HG02623 (cell line): ENCODE results near the gene MEPCE.

Experiments
- ATAC-seq: cut with Tn5 transposase; IDR thresholded peaks from one replicate; pipeline ENCODE4 v1.9.1; 2021; ENCODE audit warnings: moderate library complexity; ENCODE audit not compliant: unreplicated experiment

MEPCE gene

DNA sequence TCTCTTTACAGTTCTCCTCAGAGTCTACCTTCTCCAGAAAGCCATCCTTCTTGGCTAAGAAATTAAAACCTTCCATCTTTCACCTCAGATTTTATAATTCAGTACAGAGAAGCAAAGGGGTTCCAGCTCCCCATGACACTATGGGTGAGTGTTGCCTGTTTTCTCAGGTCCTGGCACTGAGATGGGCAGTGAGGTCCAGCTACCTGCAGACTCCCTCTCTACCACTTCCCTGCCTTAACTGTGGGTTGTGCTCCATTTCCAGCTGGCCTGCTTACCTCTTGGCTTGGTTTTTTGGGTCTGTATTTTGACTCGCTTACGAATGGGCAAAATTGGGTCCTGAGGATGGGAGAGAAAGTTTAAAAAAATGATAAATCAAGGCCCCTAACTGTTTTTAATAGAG, 27.4 kb upstream of the MEPCE start:
- no peak for ATAC-seq

DNA sequence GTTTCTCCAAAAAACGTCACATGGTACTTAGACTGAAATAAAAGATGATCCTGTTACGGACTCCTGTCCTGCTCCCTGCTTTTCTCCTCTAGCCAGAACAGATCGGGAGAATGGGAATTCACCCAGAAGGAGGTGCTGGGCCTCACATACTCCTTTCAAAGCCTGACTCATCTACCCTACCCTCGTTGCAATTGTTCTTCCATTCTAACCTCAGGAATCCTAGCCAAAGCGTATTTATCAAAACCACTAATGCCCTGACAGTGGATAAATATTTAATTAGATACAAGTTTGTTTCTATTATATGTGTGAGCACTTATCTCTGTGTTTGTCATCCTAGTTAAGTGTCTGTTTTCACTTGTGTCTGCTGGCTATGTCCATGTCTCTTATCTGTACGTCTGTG, 22.9 kb upstream of the MEPCE start:
- no peak for ATAC-seq

DNA sequence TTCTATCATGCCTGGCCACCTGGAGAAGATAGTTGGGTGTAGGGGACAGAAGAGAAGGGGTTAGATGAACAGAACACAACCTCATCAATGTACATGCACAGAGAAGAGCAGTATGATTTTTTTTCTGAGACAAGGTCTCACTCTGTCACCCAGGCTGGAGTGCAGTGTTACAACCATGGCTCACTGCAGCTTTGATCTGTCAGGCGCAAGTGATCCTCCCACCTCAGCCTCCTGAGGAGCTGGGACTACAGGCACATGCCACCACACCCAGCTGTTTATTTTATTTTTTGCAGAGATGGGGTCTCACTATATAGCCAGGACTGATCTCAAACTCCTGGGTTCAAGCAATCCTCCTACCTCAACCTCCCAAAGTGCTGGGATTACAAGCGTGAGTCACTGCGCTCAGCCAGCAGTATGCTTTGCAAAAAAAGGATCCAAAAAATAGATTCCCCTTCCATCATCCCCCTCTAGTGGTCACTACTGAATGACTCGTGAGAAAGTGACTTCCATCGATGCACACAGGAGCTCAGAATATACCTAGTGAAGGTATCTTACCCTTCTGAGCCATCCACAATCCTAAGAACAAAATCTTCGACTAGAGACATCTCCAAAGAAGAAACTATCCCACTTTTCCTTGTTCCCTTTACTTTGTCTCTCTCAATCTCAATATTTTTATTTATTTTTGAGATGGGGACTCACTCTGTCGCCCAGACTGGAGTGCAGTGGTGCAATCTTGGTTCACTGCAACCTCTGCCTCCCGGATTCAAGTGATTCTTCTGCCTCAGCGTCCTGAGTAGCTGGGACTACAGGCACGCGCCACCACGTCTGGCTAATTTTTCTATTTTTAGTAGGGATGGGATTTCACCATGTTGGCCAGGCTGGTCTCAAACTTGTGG, 22.1 kb upstream of the MEPCE start:
- no peak for ATAC-seq

DNA sequence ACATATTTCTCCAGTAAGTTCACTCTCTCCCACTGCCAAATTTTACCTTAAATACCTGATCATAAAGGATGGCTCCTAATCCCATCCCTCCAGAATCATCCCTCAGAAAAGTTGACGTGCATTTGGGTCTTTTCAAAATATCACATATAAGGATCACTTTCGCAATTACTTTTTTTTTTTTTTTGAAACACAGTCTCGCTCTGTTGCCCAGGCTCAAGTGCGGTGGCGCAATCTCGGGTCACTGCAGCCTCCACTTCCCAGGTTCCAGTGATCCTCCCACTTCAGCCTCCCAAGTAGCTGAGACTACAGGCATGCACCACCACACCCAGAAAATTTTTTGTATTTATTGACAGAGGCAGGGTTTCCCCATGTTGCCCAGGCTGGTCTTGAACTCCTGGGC, 18.5 kb upstream of the MEPCE start:
- no peak for ATAC-seq

DNA sequence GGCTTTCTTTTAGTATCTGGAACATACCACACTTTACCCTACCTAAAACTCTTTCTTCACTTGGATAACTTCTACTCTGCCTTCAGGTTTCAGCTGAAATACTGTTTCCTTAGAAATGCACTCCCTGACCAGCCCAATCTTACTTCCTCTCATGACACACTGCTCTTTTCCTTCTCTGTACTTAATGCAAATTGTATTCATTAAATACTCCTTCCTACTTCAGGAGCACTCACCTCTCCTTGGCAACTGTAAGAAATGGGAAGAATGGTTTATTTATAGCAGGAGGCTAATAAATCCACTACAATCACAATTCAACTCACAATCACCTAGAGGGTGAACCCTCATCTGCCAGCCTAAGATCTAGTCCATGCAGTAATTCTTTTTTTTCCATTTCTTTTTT, 16.3 kb upstream of the MEPCE start:
- no peak for ATAC-seq

DNA sequence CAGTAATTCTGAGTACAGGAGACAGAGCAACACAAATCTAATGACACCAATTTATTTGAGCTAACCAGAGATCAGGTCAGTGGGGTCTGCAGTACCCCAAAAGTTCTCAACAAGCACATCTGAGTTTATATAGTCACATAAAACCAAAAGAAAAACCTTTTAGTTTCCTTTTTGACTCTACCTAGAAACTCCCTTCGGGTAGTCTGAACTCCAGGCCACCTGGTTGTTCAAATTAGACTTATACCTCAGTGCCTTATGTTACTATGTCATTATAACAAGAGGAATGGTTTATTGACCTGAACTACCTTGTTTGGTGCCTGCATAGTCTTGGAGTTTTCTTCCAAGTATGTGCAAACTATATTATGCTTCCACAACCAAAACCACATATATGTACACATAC, 15.7 kb upstream of the MEPCE start:
- ATAC-seq, result no peak

DNA sequence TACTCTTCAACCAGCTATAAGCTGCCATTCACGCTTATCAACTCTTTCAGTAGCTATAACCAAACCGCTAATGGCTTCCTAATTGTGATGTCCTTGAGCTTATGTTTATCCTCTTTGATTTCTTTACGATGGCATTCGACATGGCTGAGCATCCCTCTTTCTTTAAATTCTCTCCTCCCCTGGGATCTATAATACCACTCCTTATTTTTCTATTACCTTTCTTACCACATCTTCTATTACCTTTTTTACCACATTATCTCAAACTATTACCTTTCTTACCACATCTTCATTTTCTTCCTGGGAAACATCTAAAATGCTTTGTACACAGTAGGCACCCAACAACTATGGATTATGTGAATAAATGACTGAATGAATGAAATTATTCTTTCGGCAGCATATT, 14.2 kb upstream of the MEPCE start:
- no peak for ATAC-seq

DNA sequence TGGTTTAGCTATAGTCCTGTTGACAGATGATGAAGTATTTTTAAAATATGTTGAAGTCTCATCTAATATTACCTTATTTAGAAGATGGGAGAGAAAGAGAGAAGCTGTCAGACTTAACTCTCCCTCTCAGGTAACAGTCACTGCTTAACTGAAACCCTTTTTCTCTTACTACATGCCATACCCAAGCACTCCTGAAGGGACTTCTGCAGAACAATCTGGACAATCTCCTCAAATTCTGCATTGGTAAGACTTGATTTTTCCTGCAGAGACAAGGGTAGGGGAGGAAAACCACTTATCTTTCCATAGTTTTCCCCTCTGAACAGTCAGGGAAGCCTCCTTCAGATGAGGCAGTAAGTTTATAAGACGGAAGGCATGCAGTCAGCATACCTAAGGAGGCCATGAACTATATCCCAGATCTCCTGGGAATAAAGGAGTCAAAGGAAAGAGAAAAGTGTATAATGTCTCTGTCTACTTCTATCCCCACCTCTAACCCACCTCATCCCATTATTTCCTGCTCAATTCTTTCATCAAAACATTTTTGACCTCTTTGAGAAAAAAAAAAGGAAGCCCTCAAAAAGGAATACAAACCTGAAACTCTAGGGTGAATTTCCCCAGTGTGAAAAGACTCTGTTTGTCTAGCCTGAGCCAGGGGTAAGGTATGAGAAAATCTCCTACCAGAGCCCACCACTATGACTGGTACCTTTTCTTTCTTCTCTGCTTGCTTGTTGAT, 10.5 kb upstream of the MEPCE start:
- no peak for ATAC-seq

DNA sequence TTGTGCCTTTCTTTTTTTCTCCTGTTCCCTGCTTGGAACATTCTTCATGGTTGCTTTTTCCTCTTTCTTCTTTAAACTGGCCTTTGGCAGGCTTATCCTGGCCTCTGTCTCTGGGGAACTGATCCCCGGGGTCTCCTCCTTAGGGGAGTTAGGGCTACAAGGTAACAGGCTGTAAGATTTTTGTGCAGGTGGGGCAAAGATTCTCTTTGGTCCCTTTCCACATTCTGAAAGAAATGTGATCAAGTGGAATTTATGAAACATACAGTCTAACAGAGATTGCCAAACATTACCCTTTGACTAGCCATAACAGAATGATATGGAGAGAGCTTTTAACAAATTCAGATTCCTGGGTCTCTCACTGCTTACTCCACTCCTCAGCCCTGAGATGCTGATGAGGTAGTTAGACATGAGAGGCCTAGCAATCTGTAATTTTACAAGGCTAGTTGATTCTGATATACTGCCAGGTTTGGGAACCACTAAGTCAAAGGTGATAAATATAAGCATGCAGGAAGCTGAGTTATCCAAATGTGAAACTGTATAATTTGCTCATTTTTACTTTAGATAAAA, 9.9 kb upstream of the MEPCE start:
- no peak for ATAC-seq

DNA sequence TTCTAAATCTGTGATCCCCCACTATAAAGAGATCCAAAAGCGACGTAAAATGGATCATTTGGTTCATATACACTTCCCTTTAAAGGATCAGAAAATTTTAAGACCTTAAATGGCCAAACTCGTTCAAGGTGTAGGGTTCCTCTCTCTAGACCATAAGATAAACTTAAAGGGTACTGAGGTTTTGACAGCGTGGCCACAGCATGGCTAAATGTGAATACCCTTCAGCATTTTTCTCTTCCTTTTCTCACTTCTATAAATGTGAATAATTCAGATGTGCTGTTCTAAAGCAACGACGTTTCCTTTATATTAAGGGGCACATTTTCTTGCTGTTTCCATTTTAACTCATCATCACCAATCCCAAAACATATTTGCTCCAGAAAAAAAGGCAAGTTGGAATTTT, 6.3 kb upstream of the MEPCE start:
- no peak for ATAC-seq

DNA sequence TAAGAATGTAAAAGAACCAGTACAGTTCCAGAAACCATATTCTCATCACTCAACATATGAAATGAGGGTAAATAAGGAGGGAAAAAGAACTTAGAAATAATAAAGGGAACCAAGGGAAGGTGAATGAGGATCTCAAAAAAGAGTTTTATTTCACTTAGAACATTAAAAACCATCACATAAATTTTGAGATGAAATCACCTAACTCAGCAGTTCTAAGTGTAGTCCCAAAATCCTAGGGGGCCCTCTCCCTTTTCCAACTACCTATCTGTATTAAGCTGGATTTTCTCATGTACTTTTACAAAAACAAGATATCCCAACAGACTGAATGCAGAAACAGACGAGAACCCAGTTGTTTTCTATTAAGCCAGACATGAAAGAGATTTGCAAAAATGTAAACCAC, 4.3 kb upstream of the MEPCE start:
- ATAC-seq, result no peak

DNA sequence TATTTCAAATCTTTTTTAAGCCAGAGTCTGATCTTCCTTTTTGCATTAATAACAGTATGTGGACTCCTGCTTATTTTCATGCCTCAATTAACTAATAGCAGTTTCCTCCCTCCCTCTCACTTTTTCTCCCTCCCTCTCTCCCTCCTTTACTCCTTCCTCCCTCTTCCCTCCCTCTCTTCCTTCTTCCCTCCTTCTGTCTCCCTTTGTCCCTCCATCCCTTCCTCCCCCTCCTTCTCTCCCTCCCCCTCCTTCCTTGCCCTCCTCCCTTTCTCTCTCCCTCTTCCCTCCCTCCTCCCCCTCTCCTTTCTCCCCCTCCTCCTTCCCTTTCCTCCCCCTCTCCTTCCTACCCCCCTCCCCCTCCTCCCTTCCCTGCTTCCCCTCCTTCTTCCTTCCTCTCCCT, 3.1 kb upstream of the MEPCE start:
- ATAC-seq, result no peak

DNA sequence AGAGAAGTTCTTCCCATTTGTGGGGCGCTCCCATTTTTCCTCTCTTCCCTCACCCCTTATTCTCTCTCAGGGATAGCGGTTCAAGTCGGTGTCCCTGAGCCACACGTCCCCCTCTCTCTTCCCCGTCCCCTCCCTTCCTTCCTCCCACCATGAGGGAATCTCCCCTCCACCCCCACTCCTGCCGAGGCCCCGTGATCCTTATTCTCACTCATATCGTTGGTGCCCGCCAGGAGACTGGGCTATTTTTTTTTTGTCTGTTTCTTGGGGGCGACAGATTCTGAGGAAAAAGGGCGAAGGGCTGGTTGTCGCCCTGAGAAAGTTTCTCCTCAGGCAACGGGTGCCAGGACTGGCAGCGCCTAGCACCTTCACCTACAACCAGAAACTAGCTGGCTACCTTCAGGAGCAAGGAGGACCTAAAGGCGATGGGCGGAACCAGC, 1.9 kb upstream of the MEPCE start:
- no peak for ATAC-seq

DNA sequence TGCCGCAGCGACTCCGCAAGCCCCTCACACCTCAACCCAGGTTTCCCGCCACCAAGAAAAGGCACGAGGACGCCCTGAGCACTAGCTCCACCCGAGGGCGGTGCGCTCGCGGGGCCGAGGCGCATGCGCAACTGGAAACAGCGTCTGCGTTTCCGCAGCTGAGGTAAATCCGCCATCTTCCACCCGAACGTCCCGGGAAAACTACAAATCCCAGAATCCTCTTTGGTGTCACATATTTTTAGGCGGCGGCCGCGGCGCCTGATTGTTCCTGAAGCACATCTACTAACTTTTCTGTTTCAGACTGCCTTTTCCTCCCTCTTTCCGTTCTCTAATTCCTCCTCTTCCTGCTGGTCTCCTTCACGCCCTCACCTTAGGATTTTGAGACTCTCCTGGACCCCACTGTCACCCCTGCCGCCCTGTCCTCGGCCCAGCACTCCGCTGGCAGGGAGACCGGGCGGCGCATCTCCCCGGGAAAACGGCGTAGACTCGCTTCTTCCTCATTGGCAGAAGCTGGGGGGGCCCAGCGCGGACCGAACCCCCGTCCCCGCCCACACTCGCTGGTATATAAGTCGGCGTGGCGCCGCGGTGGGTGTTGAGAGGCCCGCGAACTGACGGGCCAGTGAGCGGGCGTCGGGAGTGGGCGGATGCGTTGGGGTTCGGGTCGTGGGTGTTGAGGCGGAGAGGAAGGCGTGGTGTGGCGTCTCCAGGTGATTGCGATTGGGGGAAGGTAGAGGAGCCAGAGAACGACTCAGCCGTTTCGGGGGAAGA, 1.2 kb upstream of the MEPCE start, which contains the start of gene ZCWPW1:
ZCWPW1 (minus strand) TSS at position 505 of the 768 bp plus-strand sequence. CDS start 8,054 bp downstream, outside the sequence.
- ATAC-seq, result peak; percentile 34

DNA sequence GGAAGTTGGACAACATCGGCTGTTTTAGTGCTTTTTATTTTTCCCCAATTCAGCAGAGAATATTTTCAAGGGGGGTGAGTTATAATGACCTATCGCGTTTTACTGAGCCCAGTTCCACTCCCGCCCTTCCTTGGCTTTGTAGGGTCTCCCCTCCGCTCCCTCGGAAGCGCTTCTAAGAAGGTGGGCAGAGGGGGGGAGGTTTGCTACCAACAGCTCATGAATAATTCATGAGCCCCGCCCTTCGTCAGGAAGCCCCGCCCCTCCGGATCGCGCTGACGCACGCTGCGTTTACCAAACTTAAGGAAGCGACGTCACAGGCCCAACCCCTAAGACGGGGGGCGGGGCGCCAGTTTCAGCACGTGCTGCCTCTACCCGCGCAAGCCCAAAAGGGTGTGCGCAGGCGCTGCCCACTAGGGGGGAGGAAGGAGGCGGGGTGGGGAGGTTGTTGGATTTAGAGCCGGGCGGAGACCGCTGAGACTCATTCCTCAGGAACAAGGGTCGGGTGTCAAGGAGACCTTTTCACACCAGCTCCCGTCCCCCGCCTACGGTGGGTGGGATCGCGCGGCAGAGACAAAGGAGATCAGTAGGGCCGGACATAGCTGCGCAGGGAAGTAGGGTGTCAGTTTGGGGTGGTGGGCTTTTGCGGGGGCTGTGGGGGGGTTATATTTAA, 529 bp upstream of the MEPCE start:
- ATAC-seq, result peak; percentile 41

DNA sequence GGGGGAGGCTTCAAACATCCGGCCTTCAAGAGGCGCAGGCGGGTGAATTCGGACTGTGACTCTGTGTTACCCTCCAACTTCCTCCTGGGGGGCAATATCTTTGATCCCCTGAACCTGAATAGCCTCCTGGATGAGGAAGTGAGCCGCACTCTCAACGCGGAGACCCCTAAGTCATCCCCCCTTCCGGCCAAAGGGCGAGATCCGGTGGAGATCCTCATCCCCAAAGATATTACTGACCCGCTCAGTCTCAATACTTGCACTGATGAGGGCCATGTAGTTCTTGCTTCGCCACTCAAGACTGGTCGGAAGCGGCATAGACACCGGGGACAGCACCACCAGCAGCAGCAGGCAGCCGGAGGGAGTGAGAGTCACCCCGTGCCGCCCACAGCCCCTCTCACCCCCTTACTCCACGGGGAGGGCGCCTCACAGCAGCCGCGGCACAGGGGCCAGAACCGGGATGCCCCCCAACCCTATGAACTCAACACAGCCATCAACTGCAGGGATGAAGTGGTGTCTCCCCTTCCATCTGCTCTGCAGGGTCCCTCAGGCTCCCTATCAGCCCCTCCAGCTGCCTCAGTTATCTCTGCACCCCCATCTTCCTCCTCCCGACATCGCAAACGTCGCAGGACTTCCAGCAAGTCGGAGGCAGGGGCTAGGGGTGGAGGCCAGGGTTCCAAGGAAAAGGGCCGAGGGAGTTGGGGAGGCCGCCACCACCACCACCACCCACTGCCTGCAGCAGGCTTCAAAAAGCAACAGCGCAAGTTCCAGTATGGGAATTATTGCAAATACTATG, 1.1 kb downstream of the MEPCE start:
- no peak for ATAC-seq

DNA sequence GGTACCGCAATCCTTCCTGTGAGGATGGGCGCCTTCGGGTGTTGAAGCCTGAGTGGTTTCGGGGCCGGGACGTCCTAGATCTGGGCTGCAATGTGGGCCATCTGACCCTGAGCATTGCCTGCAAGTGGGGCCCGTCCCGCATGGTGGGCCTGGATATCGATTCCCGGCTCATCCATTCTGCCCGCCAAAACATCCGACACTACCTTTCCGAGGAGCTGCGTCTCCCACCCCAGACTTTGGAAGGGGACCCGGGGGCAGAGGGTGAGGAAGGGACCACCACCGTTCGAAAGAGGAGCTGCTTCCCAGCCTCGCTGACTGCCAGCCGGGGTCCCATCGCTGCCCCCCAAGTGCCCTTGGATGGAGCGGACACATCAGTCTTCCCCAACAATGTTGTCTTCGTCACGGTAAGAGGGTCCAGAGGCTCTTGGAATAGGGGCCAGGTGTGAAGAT, 1.7 kb downstream of the MEPCE start:
- ATAC-seq, result no peak

DNA sequence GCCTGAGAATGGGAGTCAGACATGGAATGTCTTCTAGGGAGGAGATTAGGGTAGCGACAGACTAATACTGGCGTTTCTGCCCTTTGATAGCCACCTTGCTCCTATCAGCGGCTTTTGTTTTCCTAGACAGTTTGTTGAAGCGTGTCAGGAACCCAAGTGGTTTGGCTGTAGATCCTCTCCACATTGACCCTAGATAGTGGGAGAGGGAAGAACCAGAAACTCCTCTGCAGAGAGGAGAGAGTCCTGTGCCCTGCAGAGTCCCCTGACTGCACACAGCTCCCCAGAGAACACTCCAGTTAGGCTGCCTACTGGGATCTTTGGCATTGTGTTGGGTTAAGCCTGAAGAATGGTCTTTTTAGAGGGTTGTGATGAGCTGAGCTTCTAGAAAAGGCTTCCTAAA, 2.4 kb downstream of the MEPCE start:
- no peak for ATAC-seq

DNA sequence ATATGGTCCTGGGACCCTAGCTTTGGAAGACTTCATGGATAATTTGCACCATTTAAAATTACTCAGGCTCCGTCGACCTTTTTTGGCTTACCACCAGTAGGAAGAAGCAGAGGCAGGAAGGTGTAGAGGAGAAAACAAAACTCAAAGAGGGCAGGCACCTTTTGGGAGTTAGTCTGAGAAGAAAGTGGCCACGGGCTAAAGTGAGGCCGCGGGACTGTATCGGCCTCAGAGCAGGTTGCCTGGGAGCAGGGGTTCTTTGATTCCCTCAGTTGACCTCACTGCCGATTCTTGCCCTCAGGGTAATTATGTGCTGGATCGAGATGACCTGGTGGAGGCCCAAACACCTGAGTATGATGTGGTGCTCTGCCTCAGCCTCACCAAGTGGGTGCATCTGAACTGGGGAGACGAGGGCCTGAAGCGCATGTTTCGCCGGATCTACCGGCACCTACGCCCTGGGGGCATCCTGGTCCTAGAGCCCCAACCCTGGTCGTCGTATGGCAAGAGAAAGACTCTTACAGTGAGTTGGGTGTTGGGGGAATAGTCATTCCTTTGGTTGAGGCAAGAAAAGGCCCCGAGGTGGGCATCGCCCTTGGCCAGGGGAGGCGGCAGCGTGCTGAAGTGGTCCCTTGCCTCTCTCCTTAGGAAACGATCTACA, 3.1 kb downstream of the MEPCE start:
- ATAC-seq, result no peak
